Activated CD4-positive, alpha-beta T cell treated with anti-CD3 and anti-CD28 coated beads, Interleukin-2, amount 50 U/mL, for 24 hours (primary cell): ENCODE measurements around the gene GRIN2B.

ENCODE experiments used
- DNase-seq, 2 donors: peaks; one replicate each; pipeline ENCODE4 v3.0.0-alpha.2; 2020; ENCODE audit warnings: low read depth in 1 of 2, low spot score in 1 of 2

GRIN2B gene

DNA sequence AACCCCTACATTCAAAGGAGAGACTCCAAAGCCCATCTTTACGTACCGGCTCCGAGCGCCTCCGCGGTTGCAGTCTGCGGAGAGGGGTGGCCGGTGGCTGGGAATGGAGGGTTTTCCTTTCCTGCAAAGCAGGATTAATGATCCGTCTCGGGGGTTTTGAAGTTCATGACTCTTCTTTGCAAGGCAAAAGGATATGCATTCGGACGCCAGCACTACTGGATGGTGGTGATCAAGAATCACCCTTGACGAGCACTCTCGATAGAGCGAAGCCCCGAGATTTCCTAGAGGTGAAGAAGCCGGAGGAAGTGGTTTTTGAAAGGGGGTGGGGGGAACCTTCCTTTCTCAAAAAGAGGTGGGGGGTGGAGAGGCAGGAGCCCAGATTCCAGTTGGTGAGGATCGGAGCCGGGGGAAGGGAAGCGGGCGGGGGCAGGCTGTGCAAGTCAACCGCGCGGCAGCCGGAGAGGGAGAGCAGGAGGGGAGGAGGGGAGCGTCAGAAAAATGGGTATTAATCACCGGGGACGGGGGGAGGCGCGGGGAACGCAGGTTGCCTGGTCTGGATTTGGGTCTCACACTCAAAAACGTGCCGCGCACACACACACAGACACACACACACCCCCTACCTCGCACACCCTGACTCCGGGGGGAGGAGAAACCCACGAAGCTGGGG lies at the start of gene GRIN2B:
TSS of gene GRIN2B (minus strand) at position 307 of the 667 bp plus-strand sequence. CDS start 115,394 bp downstream, outside the sequence.
- no peak for DNase-seq

- no peak for DNase-seq
These were observed 45.1 kb upstream of the GRIN2B start for GRCh38 chr12:14026537-14026936.

- DNase-seq, result no peak
These were observed 43.2 kb upstream of the GRIN2B start for GRCh38 chr12:14024591-14024990.

DNA sequence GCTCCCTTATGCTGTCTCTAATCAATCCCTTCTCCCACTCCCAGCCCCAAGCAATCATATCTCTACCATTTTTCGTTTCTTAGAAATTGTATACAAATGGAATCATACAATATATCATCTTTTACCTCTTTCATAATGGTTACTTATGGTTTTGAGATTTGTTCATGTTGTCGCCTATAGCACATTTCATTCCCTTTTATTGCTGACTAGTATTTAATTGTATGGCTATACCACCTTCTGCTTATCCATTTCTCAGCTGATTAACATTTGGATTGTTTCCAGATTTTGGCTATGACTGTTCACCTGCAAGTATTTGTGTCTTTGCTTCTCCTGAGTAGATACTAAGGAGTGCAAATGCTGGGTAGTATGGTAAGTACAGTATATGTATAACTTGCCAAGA lies 36.7 kb upstream of the GRIN2B start:
- DNase-seq, result no peak

DNA sequence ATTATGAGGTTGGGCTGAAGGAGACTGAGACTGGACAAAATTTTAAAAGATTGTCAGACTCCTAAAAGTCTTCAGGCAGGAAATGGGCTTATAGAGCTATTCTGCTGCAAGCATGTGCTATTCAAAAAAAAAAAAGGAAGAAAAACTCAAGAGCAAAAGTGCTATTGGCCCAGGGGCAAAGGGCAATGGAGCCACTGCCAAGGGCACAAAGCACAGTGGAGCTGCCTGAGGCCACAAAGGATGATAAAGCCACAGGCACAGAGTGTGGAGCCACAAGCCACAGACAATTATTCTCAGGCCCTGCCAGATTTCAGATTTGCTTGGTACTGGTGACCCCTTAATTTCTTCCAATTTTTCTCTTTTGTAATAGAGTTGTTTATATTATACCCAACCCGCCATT lies 29.6 kb upstream of the GRIN2B start:
- no peak for DNase-seq

DNA sequence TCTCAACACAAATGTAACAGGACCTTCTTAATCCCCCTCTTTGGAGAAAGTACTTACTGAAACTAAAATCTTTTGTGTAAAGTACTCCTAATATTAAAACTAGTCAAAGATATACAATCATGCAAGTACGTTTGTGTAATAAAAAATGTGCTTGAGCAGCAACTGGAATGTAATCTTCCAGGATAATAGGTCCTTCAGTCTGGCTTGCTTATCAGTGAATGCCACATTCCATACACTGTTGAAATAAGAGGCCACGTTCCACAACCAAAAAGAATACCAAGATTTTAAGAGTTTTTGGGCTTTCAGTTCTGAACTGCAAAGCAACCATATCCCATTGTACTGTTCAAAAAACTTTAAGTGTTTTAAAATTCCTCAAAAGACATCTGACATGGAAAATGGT lies 26.2 kb upstream of the GRIN2B start:
- no peak for DNase-seq

GRCh38 chr12:13992585-13992984 lies 11.2 kb upstream of the GRIN2B start:
- no peak for DNase-seq

DNA sequence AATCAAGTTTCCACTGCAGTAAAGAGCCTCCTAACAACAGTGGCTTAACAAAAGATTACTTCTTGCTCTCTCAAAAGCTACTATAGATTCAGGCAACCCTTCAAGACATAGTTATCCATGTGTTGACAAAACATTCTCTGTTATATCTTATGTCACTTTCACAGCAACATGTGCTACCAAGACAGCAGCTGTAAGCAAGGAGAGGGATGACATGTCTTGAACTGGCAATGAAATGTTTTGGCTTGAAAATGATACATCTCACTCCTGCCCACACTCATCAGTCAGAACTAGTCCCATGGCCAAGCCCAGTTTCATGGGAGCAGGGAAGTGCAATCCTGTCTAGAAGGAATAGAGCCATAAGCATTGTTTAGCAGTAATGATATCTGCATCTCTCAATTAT lies 10.7 kb upstream of the GRIN2B start:
- no peak for DNase-seq

DNA sequence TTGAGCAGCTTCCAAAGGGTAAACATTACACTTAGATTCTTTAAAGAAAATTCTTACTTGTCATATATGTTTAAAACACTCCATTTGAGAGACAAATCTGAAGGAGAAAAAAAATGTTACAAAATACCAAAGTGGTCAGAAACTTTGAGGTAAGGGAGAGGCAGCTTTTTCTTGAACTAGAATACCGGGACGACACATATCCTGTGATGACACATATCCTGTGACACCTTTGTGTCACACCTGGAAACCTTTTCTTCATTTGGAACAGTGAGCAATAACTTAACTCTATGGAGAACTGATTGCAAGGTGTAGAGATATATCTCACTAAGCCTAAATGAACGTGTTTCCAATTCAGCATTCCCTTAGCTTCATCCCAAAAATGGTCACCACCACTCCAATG lies 4.6 kb upstream of the GRIN2B start:
- DNase-seq, result no peak

DNA sequence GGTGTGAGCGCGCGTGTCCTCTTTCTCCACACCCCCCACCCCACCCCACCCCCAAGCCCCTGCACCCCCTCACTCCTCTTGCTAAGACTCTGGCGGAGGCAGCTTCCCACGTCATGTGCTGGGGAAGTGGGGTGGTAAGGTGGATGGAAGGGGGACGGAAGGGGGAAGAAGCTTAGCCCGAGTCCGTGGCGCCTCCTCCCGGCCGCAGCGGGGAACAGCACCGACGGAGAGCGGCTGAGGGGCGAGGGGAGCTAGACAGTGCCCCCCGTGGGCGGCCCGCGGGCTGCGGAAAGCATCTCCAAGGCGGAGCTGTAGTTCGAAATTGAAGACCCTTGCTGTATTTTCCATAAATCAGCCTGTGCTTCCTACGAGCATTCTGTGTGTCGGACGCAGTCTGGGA lies 588 bp upstream of the GRIN2B start:
- no peak for DNase-seq

DNA sequence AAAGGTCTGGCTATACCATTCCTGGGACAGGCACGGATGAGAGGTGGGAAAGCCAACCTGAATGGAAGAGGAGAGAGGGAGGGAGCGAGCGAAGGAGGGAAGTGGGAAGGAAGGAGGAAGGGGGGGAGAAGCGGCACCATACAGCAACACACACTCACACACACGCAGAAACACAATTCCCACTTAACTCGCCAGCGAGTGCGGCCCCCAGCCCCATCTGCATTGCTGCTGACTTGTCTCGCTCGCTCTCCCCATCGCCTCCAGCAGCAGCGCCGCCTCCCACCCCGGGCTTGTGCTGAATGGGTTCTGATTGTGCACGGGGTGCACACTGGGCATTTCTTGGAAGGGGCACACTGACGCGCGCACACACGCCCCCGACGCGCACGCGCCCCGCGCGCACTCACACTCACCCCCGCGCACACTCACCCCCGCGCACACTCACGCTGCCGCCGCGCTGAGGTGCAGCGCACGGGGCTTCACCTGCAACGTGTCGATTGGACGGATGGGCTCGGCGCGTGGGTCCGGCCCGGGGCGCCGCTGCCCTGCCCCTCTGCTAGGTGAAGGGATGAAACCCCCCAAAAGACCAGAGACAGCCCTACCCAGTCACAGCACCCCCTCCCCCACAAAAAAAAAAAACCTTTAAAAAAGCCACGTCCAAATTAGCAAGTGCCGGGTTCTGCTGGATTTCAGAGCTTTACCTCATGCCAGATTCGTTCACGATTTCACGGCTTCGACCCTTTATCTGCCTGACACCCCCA lies 685 bp downstream of the GRIN2B start:
- DNase-seq, result no peak

- DNase-seq, result no peak
These were observed 1.5 kb downstream of the GRIN2B start for GRCh38 chr12:13979772-13980378.

DNA sequence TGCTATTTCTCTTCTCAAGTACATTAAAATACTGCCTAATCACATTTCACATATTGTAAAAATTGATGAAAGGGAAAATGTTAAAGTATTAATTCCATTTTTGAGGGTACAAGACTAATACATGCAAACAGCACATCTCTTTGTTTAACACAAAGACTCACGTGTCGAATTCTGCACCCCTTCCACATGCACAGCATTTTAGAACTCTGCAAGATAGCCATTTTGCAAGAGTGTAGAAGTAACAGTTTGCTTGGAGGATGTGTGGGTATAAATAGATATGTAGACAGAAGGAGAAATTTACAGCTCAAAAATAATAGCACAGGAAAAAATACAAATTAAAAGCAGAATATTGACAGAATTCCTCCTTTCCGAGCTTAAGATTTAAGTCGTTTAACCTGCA lies 2.5 kb downstream of the GRIN2B start:
- DNase-seq, result no peak

GRCh38 chr12:13976880-13977279 lies 4.5 kb downstream of the GRIN2B start:
- DNase-seq, result no peak

- no peak for DNase-seq
These were observed 5.3 kb downstream of the GRIN2B start for GRCh38 chr12:13976028-13976584.

- no peak for DNase-seq
These were observed 7.4 kb downstream of the GRIN2B start for GRCh38 chr12:13973996-13974395.

DNA sequence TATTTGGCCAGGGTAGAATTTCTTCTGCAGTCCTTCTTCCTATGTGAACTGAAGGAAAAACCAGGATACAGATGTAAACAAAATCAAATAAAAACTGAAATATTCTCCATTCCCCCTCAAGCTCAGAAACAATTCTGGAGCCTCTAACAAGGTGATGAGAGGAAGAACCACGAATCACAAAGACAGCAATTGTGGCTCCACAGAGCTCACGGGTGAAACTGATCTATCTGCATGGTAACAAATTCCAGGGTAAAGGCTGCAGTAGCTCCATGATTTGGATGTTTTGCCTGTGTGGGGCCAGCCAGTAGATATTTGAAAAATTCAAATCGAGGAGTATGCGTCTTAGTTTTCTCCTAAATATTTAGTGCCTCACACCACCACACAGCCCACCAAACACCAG lies 10.6 kb downstream of the GRIN2B start:
- no peak for DNase-seq

DNA sequence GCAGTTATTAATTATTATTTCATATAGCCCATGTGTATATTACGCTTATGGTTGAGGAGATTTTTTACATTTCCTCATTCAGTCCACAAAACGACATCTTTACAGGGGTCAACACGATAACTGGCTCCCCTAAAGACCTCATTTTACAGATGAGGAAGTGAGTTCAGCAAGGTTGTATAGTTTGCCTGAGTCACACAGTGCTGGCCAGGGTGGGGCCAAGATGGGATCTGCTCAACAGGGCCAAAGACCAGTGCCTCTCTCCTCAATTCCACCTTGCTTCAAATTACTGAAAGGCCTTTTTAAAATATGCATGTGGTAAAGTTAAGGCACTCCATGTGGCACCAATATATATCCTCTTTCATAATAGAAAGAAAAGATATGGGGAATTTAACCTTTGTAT lies 13.1 kb downstream of the GRIN2B start:
- no peak for DNase-seq

DNA sequence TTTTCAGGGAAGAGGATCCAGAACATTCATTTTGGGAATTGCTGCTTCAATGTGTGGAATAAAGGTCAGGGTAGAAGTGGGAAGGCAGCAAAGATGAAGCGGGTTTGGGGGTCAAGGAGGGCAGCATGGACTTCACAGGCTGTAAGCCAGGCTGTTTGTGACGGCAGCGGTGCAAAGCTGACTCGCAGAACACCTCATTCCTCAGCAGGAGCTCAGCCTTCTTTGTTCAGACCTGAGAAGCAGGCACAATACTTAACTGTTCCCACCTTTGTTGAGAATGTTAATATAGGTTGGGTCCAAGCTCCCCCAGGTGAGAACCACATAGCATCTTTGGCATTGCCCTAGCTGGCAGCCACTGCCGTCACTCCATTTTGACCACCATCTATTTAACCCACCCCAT lies 16.7 kb downstream of the GRIN2B start:
- no peak for DNase-seq

- DNase-seq, result no peak
These were observed 18.7 kb downstream of the GRIN2B start for GRCh38 chr12:13962699-13963098.

DNA sequence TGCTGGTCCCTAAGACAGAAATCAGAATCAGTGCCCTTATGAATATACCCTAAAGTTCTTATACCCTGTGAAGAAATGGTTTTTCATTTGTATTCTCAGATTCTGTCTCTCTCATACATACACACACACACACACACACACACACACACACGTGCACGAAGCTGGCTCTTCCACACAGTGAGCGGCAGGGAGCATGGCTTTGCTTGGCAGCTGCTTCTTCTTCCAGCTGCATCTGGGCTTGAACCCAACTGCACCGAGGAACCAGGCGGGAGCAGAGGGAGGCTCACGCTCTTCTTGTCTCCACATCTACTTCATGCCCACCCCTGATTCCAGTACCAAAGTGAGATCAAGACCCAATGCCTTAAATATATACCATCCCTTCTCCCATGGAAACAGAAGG lies 19.4 kb downstream of the GRIN2B start:
- no peak for DNase-seq

GRCh38 chr12:13959131-13959723 lies 22.2 kb downstream of the GRIN2B start:
- DNase-seq, result no peak
